GM15510 (cell line): ENCODE data around the gene IGF2.

ENCODE experiments used
- POLR2A ChIP-seq: IDR thresholded peaks from 3 replicates; pipeline ENCODE4 v1.6.1; 2011; ENCODE audit warnings: borderline replicate concordance; ENCODE audit not compliant: insufficient read length; ENCODE audit errors: extremely low read depth

IGF2 gene, protein sequence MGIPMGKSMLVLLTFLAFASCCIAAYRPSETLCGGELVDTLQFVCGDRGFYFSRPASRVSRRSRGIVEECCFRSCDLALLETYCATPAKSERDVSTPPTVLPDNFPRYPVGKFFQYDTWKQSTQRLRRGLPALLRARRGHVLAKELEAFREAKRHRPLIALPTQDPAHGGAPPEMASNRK

DNA sequence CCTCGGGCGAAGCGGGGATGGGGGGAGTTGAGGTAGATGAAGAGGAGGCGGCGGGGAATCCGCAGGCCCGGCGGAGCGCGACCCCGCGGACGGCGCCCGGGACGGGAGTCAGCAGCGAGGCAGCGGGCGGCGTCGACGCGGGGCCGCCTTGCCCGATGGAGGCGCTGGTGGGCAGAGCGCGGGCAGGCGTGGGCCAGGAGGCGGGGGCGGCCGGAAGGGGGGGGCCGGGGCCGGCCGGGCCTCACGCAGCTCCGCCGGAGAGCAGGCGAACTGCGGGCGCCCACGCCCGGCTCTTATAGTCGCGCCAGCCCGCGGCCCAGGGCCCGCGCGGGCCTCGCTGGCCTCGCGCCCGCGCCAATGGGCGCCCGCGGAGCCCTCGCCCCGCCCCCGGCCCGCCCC lies at the start of gene IGF2:
Gene IGF2, minus strand, starts transcription at position 267 of the 399 bp plus-strand sequence. CDS start 3,866 bp downstream, outside the sequence.
- TF ChIP-seq POLR2A, result no peak

DNA sequence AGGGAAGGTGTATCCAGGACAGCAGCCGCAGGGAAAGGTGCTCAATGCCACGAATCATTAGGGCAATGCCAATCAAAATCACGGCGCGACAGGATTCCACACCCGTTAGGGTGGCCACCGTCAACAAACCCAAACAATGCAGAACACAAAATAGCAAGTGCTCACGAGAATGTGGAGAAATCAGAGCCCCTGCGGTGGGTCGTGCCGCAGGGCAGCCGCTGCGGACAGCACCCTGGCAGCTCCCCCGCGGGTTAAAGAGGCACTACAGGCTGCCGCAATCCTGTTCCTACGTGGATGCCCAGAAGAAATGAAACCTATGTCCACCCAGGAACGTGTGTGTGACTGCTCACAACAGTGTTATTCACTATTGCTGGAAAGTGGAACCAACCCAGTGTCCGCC lies 49.6 kb upstream of the IGF2 start:
- TF ChIP-seq POLR2A, result no peak

DNA sequence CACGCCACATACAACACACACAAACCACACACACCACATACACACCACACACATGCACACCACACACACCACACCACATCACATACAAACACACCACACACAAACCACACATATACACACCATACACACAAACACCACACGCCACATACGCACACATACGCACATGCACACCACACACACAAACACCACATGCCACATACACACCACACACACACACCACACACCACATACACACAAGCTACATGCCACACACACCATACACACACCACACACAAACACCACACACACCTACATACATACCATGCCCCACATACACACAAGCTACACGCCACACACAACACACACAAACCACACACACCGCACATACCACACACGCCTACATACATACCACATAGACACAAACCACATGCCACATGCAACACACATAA lies 48.1 kb upstream of the IGF2 start:
- TF ChIP-seq POLR2A, result no peak

DNA sequence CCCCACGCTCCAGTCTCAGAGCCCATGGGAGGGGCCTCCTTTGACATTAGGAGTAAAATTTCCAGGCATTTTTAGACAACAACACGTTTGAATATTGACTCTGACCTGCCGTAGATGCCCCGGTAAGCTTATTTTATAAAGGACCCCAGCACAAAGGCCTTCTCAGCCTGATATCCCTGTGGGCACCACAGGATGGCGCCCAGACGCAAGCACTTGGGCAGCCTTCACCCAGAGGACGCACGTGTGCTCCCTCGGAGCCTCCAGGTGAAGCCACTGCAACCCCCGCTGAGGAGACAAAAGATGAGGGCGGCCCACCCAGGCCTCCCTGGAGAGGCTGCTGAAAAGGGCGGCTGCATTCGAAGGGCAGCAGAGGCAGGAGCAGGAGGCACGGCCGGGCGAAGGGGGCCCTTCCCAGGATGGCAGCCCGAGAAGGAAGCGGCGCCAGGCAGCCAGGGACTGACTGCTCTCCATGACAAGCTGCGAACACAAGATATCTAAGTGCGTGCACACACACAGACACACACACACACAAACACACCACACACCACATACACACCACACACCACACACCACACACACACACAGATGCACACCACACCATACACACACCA lies 47.6 kb upstream of the IGF2 start:
- TF ChIP-seq POLR2A, result no peak

DNA sequence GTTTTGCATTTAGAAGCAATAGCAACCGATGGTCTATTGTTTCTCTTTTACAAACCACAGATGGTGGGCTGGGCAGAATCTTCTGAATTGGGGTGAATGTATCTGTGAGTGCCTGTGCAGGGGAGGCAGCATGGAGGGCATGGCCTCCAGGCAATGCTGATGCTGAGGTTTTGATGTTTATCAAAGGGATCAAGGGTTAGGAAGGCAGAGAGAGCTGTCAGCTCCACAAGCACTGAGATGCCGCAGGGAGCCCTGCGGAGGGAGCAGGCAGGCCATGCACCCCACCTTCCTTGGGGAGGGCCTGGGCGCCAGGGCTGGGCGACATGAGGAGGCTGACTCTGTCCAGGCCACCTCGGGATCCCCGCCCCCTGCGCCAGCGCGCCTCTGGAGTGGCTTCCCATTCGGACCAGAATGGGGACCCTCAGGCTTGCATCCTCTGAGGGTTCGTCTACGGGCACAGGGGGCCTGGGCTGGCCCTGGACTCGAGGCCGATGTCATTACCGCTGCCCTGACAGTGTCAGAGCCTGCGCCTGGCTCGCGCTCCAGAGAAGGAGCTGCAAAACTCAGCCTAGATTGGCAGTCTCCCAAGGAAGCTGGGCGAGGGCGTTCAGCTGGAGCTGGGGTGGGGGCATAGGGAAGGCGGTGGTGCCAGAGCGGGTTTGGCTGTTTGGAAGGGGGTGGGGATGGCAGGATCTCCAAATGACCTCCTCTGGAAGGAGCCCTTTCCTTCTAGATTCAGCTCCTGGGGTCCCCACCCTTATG lies 46.3 kb upstream of the IGF2 start:
- TF ChIP-seq POLR2A, result no peak

DNA sequence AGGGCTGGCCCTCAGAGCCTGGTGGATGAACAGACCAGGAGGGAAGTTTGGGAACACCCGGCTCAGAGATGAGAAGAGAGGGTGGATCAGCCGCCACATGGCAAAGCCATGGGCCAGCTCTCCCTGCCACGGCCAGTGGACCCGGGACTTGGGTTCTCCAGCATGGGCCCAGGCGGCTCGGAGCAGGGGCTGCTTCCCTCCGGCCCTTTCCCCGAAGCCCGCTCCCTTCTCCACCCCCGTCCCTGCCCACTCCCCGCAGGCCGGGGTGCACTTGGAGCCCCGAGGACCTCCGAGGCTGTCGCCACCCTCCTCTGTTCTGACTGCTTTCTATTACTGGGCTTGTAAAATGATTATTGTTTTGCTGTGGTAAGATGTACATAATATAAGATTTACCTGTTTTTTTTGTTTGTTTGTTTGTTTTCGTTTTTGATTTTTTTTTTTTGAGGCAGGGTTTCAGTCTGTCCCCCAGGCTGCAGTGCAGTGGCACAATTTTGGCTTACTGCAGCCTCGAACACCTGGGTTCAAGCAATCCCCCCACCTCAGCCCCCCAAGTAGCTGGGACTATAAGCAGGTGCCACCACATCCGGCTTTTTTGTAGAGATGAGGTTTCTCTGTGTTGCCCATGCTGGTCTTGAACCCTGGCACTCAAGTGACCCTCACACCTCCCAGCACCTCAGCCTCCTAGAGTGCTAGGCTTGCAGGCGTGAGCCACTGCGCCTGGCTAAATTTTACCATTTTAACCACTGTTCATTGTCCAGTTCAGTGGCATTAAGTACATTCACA lies 43.7 kb upstream of the IGF2 start:
- TF ChIP-seq POLR2A, result no peak

DNA sequence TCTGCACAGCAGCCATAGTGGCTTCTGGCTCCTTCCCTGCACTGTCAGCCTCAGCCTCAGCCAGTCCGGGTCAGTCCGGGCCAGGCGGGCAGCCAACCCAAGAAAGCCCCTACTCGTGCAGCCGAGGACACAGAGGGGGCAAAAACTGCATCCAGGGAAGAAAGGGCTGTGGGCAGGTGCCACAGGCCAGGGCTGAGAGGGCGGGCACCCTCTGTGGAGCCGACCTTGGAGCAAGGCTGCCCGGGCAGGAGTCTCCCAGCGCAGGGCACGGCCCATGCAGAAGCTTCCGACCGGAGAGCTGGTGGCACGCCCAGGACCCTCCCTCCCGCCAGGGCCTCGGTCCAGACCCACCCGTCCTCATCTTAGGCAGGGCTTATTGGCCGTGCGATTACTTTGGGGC lies 42.9 kb upstream of the IGF2 start:
- no peak for TF ChIP-seq POLR2A

DNA sequence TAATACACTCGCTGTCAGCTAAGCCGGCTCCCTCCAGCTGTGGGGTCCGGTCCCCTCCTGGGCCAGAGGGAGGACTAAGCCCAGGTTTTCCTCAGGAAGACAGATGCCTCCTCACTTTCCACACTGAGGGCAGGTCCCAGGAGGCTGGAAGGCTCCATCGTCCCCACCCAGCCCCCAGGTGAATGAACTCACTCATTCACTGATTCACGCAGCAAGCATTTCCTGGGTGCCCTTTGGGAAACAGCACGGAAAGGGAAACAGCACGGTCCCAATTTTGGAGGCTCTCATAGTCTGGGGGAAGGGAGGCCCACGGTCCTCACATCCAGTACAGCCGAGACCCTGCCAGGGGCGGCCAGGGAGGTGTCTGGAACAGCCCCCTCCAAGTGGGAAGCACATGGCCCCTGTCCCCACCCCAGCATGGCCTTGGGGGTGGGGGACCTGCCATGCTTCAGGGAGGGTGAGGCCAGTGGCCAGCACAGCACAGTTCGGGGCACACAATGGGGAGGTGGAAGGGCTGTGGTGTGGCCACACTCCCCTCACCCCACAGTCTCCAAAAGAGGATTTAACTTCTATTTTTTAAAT lies 41.7 kb upstream of the IGF2 start:
- no peak for TF ChIP-seq POLR2A

DNA sequence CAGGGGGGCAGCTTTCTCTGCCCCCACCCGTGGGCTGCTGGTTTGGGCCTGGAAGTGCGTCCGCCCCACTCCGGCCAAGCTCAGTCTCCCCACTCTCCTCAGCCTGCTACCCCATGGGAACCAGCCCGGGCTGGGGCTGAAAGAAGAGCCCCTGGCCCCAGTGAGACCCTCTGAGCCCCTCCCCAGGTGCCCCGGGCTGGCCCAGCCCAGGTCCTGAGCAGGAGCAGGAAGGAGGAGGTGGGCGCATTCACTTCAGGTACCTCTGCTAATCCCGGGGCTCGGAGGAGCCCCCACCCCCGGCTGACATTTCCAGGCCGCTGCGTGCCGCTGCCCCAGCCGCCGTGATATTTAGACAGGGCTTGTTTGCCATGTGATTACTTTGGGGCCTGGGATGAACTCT lies 41.2 kb upstream of the IGF2 start:
- no peak for TF ChIP-seq POLR2A

DNA sequence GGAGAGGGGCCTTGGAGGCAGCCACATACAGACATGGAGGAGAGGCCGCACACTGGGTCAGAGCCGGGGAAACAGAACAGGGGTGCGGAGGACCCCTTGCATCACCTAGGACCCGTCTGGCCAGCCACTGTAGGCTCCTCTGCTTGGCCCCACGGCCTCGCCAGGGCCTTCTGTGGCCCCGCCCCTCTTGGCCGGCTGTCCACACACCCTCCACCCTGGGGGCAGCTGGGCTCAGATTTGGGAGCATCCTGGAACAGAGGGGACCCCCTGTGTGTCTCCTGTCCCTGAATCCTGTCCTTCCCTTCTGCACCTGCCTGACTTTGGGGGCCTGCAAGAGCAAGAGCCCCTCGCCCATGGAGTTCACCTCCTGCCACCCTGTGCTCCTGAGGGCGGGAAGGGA lies 40.3 kb upstream of the IGF2 start:
- TF ChIP-seq POLR2A, result no peak

DNA sequence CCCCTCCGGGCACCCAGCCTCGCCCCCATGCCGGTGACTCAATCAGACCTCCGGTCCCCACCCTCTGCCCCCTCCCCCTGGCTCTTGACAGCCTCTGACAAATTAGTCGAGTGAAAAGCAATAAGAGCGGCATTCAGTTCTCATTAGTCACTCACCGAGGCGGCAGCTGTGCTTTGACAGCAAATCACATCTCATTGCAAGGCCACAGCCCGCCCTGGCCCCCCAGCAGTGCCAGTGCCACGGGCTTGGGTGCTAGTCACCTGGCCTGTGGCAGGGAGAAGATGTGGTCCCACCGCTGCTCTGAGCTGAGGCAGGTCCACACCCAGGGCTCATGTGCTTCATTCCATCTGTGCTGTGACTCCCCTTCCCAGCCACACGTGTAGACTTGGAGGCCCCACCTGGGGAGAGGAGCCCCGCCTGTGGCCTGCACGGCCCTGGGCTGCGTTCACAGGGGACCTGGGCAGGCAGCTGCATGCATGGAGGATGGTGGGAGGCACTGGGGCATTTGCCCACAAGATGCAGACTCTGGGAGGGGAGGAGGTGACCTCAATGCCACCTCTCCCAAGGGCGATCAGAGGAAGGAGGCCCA lies 39.8 kb upstream of the IGF2 start:
- TF ChIP-seq POLR2A, result no peak

DNA sequence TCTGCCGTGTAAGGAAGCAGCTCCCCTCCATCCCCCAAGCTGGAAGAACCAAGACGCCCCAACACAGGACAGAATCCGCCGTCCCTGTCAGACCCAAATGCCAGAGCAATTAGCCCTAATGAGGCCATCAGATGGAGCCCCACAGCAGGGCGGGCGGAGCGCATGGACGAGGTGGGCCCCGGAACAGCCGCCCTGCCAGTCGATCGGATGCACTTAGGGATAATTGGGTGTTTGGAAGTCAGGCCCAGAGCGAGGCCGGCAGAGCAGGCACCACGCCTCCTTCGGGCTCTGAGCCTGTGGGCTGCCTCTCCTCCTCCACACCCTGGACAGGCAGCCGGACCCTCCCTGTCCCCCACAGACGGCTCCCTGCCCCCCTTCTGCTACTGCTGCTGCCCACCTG lies 37.9 kb upstream of the IGF2 start:
- TF ChIP-seq POLR2A, result no peak

DNA sequence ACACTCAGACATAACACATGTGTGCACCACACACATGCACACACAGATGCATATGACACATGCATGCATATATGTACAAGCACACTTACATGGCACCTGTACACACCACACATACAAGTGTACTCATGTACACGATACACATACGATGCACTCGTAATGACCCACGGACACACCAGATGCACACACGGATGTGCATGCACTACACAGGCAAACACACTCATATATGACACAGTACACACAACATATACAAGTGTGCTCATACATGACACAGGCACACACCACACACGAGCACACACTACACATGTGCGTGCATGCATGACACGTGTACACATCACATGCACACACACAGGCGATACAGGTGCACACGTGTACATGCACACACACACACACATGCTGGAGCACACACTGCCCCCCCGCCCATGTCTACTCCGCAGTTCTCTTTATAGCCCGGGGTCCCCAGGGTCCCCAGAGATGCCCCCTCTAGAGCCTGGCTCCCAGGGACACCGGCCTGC lies 37.3 kb upstream of the IGF2 start:
- TF ChIP-seq POLR2A, result no peak

DNA sequence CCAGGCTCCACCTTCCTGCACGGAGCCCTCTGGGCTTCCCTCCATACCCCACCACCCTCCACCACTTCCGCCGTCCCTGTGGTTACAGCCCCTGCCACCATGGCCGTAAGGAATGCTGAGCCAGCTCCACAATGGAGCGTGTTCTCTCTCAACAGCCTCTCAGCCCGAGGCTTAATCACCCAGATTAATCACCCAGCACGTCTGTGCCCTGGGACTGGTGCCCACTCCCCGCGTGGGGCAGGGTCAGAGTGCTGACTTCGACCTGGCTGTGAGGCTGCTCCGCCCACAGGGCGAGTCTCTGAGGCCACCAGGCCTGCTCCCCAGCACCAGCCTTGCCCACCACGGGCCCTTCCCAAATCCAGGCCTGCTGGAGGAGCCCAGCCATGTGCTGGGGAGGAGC lies 36.5 kb upstream of the IGF2 start:
- TF ChIP-seq POLR2A, result no peak
